ENCODE results near the gene TWIST2.

- TF ChIP-seq CTCF (IDR thresholded peaks at IDR 0.05) (no peak), POLR2A (IDR thresholded peaks at IDR 0.05) (no peak)
These were observed 35.6 kb downstream of the TWIST2 start for GRCh38 chr2:238883421-238883901.
